CD14-positive monocyte (primary cell): ENCODE data around the gene KCNE3. TPM values are rescaled to one million over a fixed set of nuclear protein-coding genes. Genes with fewer than 3 reads are reported as not detected.

Experiments
- DNase-seq, 3 donors: peaks; one replicate each; pipeline ENCODE4 v3.0.0-alpha.2; 2011 to 2022
- H2AFZ ChIP-seq: 2 replicates; pipeline ENCODE4 v1.6.0; 2012; ENCODE audit warnings: mild to moderate bottlenecking, low read depth, low read length, inconsistent platforms; ENCODE audit not compliant: insufficient read depth, poor library complexity, severe bottlenecking
- H3K27ac ChIP-seq, 2 donors: 1 replicate in 1 of 2; 2 replicates in 1 of 2; pipeline ENCODE4 v1.5.1; 2012 to 2013; ENCODE audit warnings: low read length in 2 of 2, control low read depth in 1 of 2, inconsistent platforms in 1 of 2, low read depth in 1 of 2, mild to moderate bottlenecking in 1 of 2
- H3K27me3 ChIP-seq, 2 donors: one replicate each; pipeline versions ENCODE4 v1.6.0 to v1.6.1; 2011 to 2013; ENCODE audit warnings: low read length in 2 of 2; ENCODE audit not compliant: control insufficient read depth in 2 of 2, insufficient read depth in 2 of 2
- H3K36me3 ChIP-seq, 2 donors: replicated peaks in 1 of 2; 1 replicate in 1 of 2; 2 replicates in 1 of 2; pipeline versions ENCODE4 v1.5.1 to v1.6.1; 2012 to 2013; ENCODE audit warnings: low read length in 2 of 2, control low read depth in 1 of 2, inconsistent platforms in 1 of 2, mild to moderate bottlenecking in 1 of 2; ENCODE audit not compliant: insufficient read depth in 2 of 2, control insufficient read depth in 1 of 2
- H3K4me1 ChIP-seq, 2 donors: 1 replicate in 1 of 2; 2 replicates in 1 of 2; pipeline versions ENCODE4 v1.5.1 to v1.6.1; 2012 to 2013; ENCODE audit warnings: low read length in 2 of 2, control low read depth in 1 of 2, inconsistent platforms in 1 of 2, mild to moderate bottlenecking in 1 of 2, moderate library complexity in 1 of 2; ENCODE audit not compliant: insufficient read depth in 2 of 2, control insufficient read depth in 1 of 2
- H3K4me2 ChIP-seq: replicated peaks from 2 replicates; pipeline ENCODE3; 2012; ENCODE audit warnings: low read length, moderate library complexity, mild to moderate bottlenecking; ENCODE audit not compliant: poor library complexity, severe bottlenecking; ENCODE audit errors: extremely low read depth
- H3K4me3 ChIP-seq, 3 experiments: fragments of 200-600 bp in 1 of 3; sonication (generic) in 1 of 3; replicated peaks in 1 of 3; 1 replicate in 2 of 3; 2 replicates in 1 of 3; pipeline ENCODE4 v1.5.1; 2011 to 2013; ENCODE audit warnings: low read length in 3 of 3, mild to moderate bottlenecking in 3 of 3, control low read depth in 2 of 3, low read depth in 2 of 3, inconsistent platforms in 1 of 3, moderate library complexity in 1 of 3
- H3K79me2 ChIP-seq: 2 replicates; pipeline ENCODE4 v1.6.0; 2012; ENCODE audit warnings: mild to moderate bottlenecking, control low read depth, inconsistent platforms, low read length, moderate library complexity; ENCODE audit not compliant: insufficient read depth
- H3K9ac ChIP-seq: 2 replicates; pipeline ENCODE4 v1.6.0; 2017; ENCODE audit warnings: low read length, mild to moderate bottlenecking; ENCODE audit not compliant: insufficient read depth, poor library complexity, severe bottlenecking
- H3K9me3 ChIP-seq, 2 donors: replicated peaks in 1 of 2; 1 replicate in 1 of 2; 2 replicates in 1 of 2; pipeline versions ENCODE4 v1.5.1 to v1.6.1; 2012 to 2013; ENCODE audit warnings: low read length in 2 of 2, control low read depth in 1 of 2; ENCODE audit not compliant: control insufficient read depth in 1 of 2, insufficient read depth in 1 of 2
- H4K20me1 ChIP-seq: 2 replicates; pipeline ENCODE4 v1.6.0; 2012; ENCODE audit warnings: mild to moderate bottlenecking, low read length, control low read depth, moderate library complexity; ENCODE audit not compliant: insufficient read depth
- H3K27ac Mint-ChIP-seq, 7 donors: one replicate each; pipeline ENCODE4 v1.8.0; 2020; ENCODE audit warnings: mild to moderate bottlenecking in 7 of 7, mixed read lengths in 7 of 7, moderate library complexity in 6 of 7, inconsistent platforms in 2 of 7
- H3K27me3 Mint-ChIP-seq, 3 donors: one replicate each; pipeline ENCODE4 v1.8.0; 2021 to 2022; ENCODE audit warnings: low read depth in 3 of 3, mild to moderate bottlenecking in 3 of 3, mixed read lengths in 3 of 3, moderate library complexity in 3 of 3, inconsistent platforms in 1 of 3
- H3K36me3 Mint-ChIP-seq, 2 donors: one replicate each; pipeline ENCODE4 v1.8.0; 2020; ENCODE audit warnings: mixed read lengths in 2 of 2, inconsistent platforms in 1 of 2, mild to moderate bottlenecking in 1 of 2
- H3K4me1 Mint-ChIP-seq: one replicate; pipeline ENCODE4 v1.8.0; 2020; ENCODE audit warnings: mild to moderate bottlenecking, mixed read lengths
- H3K4me3 Mint-ChIP-seq, 2 donors: one replicate each; pipeline ENCODE4 v1.8.0; 2020; ENCODE audit warnings: mild to moderate bottlenecking in 2 of 2, mixed read lengths in 2 of 2, moderate library complexity in 1 of 2
- H3K9me3 Mint-ChIP-seq, 7 donors: one replicate each; pipeline ENCODE4 v1.8.0; 2020 to 2022; ENCODE audit warnings: mixed read lengths in 7 of 7, mild to moderate bottlenecking in 6 of 7, moderate library complexity in 6 of 7, inconsistent platforms in 2 of 7
- CTCF ChIP-seq: fragments of 200-600 bp; IDR thresholded peaks from one replicate; pipeline ENCODE4 v1.8.0; 2022; ENCODE audit warnings: antibody characterized with exemption, mild to moderate bottlenecking
- WGBS: methylation state at CpG from one replicate; pipeline ENCODE4 v1.1.5; 2013; ENCODE audit warnings: missing lambda C conversion rate; ENCODE audit not compliant: insufficient coverage; 5-methylcytosine and 5-hydroxymethylcytosine counted together
- intact Hi-C, 2 donors: fragments of 100-400 bp; cut with micrococcal nuclease; formaldehyde crosslinking; loops; one replicate each; pipeline versions ENCODE4 v1.15.0 to v1.15.1; 2023
- polyA plus RNA-seq, 3 donors: library from polyadenylated mRNA; depleted of rRNA in 1 of 3; unstranded in 2 of 3; stranded (reverse) in 1 of 3; fragments of 300-500 nt in 2 of 3; fragments of >200 nt in 1 of 3; fragmentation: Illumina TruSeq in 2 of 3; gene quantifications; 1 replicate in 2 of 3; 2 replicates in 1 of 3; pipeline ENCODE4 v1.2.3, GENCODE V29; 2012 to 2021
- small RNA-seq: library from RNA; depleted of rRNA; stranded (forward); fragments of <200 nt; gene quantifications from one replicate; pipeline ENCODE3, GENCODE V24; 2012; ENCODE audit warnings: low read depth; ENCODE audit not compliant: insufficient read length

The KCNE3 gene
- polyA plus RNA-seq, 3 donors: 29.9 to 76.6 (median 41.0) TPM

GRCh38 chr11:74409633-74410032 is 57.7 kb downstream of the KCNE3 start:
- Histone ChIP-seq H3K4me3 (no peak overlapping the region), H3K4me2 (no peak overlapping the region), H3K36me3 (no peaks in the 10 kb centered on the region), H3K79me2 (no peaks in the 10 kb centered on the region), H4K20me1 (no peaks in the 10 kb centered on the region), H3K9ac (no peak overlapping the region), H3K27ac (no peak overlapping the region), H3K9me3 (no peaks in the 10 kb centered on the region), H2AFZ (no peak overlapping the region), H3K4me1 (no peaks in the 10 kb centered on the region), H3K27me3 (no peaks in the 10 kb centered on the region)
- intact Hi-C loops: no loop called here
- H3K4me3 Mint-ChIP-seq: no peak overlapping the region
- H3K27ac Mint-ChIP-seq: no peak overlapping the region
- peaks cover 3 to 9% (median 4%) of the 10 kb centered on the region in 3 donors for H3K27me3 Mint-ChIP-seq
- H3K4me1 Mint-ChIP-seq: no peaks in the 10 kb centered on the region
- DNase-seq: no peak
- no CpG with 5 or more reads among the region's 2 CpGs for WGBS
- no peaks in the 10 kb centered on the region for H3K36me3 Mint-ChIP-seq
- no peaks in the 10 kb centered on the region for H3K9me3 Mint-ChIP-seq
- TF ChIP-seq CTCF: no peak

Small RNAs within 50 kb of the gene (small RNA-seq; reads per million reads assigned to genes)
- gene CYCSP27: not detected

Other genes starting within 250 kb of the KCNE3 start
- under 1 TPM in 1 of 3 donors, not detected in 2; 0.07 TPM for gene P4HA3, start 155.9 kb downstream of the KCNE3 start, polyA plus RNA-seq
- gene PGM2L1, start 69.1 kb downstream of the KCNE3 start, polyA plus RNA-seq: under 1 TPM; 0.25 to 0.81 (median 0.62) TPM
- 1 to 10 TPM; 2.2 to 5.1 (median 4.4) TPM for gene LIPT2, start 26.2 kb upstream of the KCNE3 start, polyA plus RNA-seq
- gene POLD3, start 125.0 kb upstream of the KCNE3 start, polyA plus RNA-seq: 10 to 100 TPM; 11.3 to 29.9 (median 26.2) TPM